ENCODE measurements around the gene ANXA6.
"Not testable (repeated sequence)": the region's sequence is repeated elsewhere in the genome, so short reads cannot be mapped to it uniquely, and the experiment has no call there.

ANXA6 gene

GRCh38 chr5:151157426-151158286 is at the start of gene ANXA6:
Gene ANXA6, minus strand, starts transcription at chr5:151157779. Its CDS starts 9,878 bp downstream, at chr5:151147901.
- DNase-seq (ENCODE audit: extremely low read depth in 1 of 2, low read depth in 1 of 2), result peak in 1 of 2 donors; percentile 50

- no peak for DNase-seq (ENCODE audit: extremely low read depth in 1 of 2, low read depth in 1 of 2)
Observed at GRCh38 chr5:151205411-151205810, 47.8 kb upstream of the ANXA6 start.

- no peak for DNase-seq (ENCODE audit: extremely low read depth in 1 of 2, low read depth in 1 of 2)
Observed at GRCh38 chr5:151204051-151204450, 46.5 kb upstream of the ANXA6 start.

GRCh38 chr5:151202381-151203139 is 45.0 kb upstream of the ANXA6 start:
- no peak for DNase-seq (ENCODE audit: extremely low read depth in 1 of 2, low read depth in 1 of 2)

GRCh38 chr5:151200913-151201595 is 43.5 kb upstream of the ANXA6 start:
- DNase-seq (ENCODE audit: extremely low read depth in 1 of 2, low read depth in 1 of 2), result no peak

- no peak for DNase-seq (ENCODE audit: extremely low read depth in 1 of 2, low read depth in 1 of 2)
Observed at GRCh38 chr5:151199581-151200185, 42.1 kb upstream of the ANXA6 start.

- DNase-seq (ENCODE audit: extremely low read depth in 1 of 2, low read depth in 1 of 2), result no peak
Observed at GRCh38 chr5:151198861-151199260, 41.3 kb upstream of the ANXA6 start.

GRCh38 chr5:151197291-151197600 is 39.7 kb upstream of the ANXA6 start:
- not testable (repeated sequence) for DNase-seq (ENCODE audit: extremely low read depth in 1 of 2, low read depth in 1 of 2)

GRCh38 chr5:151196556-151197290 is 39.1 kb upstream of the ANXA6 start:
- no peak for DNase-seq (ENCODE audit: extremely low read depth in 1 of 2, low read depth in 1 of 2)

GRCh38 chr5:151195622-151196021 is 38.0 kb upstream of the ANXA6 start:
- no peak for DNase-seq (ENCODE audit: extremely low read depth in 1 of 2, low read depth in 1 of 2)

GRCh38 chr5:151192626-151193025 is 35.0 kb upstream of the ANXA6 start:
- DNase-seq (ENCODE audit: extremely low read depth in 1 of 2, low read depth in 1 of 2), result no peak

GRCh38 chr5:151191661-151192060 is 34.1 kb upstream of the ANXA6 start:
- no peak for DNase-seq (ENCODE audit: extremely low read depth in 1 of 2, low read depth in 1 of 2)

GRCh38 chr5:151189151-151189550 is 31.6 kb upstream of the ANXA6 start:
- DNase-seq (ENCODE audit: extremely low read depth in 1 of 2, low read depth in 1 of 2), result no peak

GRCh38 chr5:151186538-151186937 is 29.0 kb upstream of the ANXA6 start:
- DNase-seq (ENCODE audit: extremely low read depth in 1 of 2, low read depth in 1 of 2), result no peak

- no peak for DNase-seq (ENCODE audit: extremely low read depth in 1 of 2, low read depth in 1 of 2)
Observed at GRCh38 chr5:151186052-151186451, 28.5 kb upstream of the ANXA6 start.

- DNase-seq (ENCODE audit: extremely low read depth in 1 of 2, low read depth in 1 of 2), result no peak
Observed at GRCh38 chr5:151184316-151185042, 26.9 kb upstream of the ANXA6 start.

- DNase-seq (ENCODE audit: extremely low read depth in 1 of 2, low read depth in 1 of 2), result no peak
Observed at GRCh38 chr5:151183456-151184245, 26.1 kb upstream of the ANXA6 start.

- DNase-seq (ENCODE audit: extremely low read depth in 1 of 2, low read depth in 1 of 2), result no peak
Observed at GRCh38 chr5:151182976-151183375, 25.4 kb upstream of the ANXA6 start.

- no peak for DNase-seq (ENCODE audit: extremely low read depth in 1 of 2, low read depth in 1 of 2)
Observed at GRCh38 chr5:151182524-151182900, 24.9 kb upstream of the ANXA6 start.

All from activated CD8-positive, alpha-beta memory T cell treated with anti-CD3 and anti-CD28 coated beads for 1 hour (primary cell).